ENCODE measurements around the gene SLC35B4. TPM values are rescaled to one million over a fixed set of nuclear protein-coding genes. Genes with fewer than 3 reads are reported as not detected.

The SLC35B4 gene
- total RNA-seq, 1 donor from 2014 or later = 25.4 TPM

DNA sequence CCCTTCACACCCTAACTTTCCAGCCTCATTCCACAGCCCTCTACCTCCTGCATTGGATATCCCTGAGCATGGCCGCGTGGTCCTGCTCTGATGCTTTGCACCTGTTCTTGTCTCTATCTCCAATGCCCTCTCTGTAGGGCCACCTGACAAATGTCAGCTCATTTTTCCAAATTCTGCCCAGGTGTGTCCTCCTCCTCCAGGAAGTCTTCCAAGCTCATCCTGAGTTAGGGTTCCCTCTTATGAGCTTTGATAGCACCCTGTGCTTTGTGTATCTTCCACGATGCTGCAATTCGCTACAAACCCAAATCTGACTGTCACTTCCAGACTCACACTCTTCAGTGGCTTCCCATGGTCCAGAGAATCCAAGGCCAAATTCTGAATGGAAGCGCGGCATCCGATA is 14.7 kb upstream of the SLC35B4 start:
- DNase-seq (ENCODE audit: low spot score in 2 of 2, unreplicated experiment in 2 of 2) = no peak
- TF ChIP-seq, protein P1, sequence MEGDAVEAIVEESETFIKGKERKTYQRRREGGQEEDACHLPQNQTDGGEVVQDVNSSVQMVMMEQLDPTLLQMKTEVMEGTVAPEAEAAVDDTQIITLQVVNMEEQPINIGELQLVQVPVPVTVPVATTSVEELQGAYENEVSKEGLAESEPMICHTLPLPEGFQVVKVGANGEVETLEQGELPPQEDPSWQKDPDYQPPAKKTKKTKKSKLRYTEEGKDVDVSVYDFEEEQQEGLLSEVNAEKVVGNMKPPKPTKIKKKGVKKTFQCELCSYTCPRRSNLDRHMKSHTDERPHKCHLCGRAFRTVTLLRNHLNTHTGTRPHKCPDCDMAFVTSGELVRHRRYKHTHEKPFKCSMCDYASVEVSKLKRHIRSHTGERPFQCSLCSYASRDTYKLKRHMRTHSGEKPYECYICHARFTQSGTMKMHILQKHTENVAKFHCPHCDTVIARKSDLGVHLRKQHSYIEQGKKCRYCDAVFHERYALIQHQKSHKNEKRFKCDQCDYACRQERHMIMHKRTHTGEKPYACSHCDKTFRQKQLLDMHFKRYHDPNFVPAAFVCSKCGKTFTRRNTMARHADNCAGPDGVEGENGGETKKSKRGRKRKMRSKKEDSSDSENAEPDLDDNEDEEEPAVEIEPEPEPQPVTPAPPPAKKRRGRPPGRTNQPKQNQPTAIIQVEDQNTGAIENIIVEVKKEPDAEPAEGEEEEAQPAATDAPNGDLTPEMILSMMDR (IDR thresholded peaks at IDR 0.05; ENCODE audit: unreplicated experiment) = no peak
- Mint-ChIP-seq H3K27ac (no peak overlapping the region), H3K27me3 (ENCODE audit: low read depth) (no peaks in the 10 kb centered on the region), H3K4me3 (no peak overlapping the region), H3K4me1 (peaks cover 5% of the 10 kb centered on the region), H3K9me3 (peaks cover 5% of the 10 kb centered on the region), H3K36me3 (no peaks in the 10 kb centered on the region)

DNA sequence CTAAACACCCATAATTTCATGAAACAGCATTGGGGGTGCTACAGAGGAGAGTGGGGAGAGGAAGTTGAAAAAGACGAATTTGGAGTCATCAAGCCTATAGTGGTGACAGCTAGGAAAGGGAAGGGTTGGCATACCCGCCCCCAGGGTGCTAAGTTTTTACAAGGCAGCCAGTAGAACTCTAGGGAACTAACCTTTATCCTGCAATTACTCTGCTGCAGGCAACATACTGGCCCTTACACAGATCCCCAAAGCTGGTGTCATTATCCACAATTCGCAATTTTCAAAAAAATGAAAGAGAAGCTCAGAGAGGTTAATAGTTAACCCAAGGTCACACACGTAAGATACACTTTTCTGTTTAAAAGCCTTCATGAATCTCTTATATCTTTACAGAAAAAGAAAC is 14.2 kb upstream of the SLC35B4 start:
- Mint-ChIP-seq H3K27me3 (ENCODE audit: low read depth) (no peaks in the 10 kb centered on the region), H3K36me3 (no peaks in the 10 kb centered on the region), H3K9me3 (peaks cover 5% of the 10 kb centered on the region)

DNA sequence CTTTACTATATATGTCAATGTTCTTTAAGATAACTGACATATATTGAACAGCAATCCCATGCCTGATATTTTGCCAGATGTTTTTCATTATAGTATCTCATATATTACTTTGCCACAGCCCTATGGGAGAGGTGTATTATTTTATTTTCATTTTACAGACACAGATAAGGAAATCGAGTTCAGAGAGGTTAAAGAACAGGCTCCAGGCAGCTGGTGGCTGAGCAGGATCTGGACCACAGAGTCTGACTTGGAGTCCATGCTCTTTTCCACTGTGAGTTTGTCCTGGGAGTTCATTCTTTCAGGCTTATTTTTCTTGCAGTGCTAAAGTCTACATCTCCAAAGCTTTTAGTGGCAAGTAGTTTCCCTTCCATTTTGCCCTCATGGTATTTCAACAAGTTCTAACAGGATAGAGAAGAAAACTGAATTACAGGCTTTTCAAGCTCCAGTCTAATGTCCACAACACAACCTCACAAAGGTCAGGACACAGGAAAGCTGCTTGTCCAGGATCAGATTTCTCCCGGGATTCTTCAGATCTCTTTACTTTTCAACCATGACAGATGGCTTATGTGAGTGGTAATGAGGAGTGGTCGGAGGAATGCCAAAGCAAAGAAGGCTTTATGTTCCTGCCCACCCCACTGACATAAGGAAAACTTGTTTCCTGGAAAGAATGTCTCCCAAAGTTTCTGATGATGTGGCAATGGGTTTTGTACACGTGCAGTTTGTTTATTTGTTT is 13.1 kb upstream of the SLC35B4 start:
- peaks cover 5% of the 10 kb centered on the region for H3K4me1 Mint-ChIP-seq
- H3K4me3 Mint-ChIP-seq = no peak overlapping the region
- H3K36me3 Mint-ChIP-seq = no peaks in the 10 kb centered on the region
- H3K27me3 Mint-ChIP-seq (ENCODE audit: low read depth) = no peaks in the 10 kb centered on the region
- peaks cover under 1% of the 10 kb centered on the region for H3K9me3 Mint-ChIP-seq
- TF ChIP-seq, protein P1 (IDR thresholded peaks at IDR 0.05; ENCODE audit: unreplicated experiment) = no peak
- DNase-seq (ENCODE audit: low spot score in 2 of 2, unreplicated experiment in 2 of 2) = no peak
- H3K27ac Mint-ChIP-seq = no peak overlapping the region

More for the DNA sequence above, 14.2 kb upstream of the SLC35B4 start:
- no peak overlapping the region for H3K27ac Mint-ChIP-seq
- TF ChIP-seq, protein P1 (IDR thresholded peaks at IDR 0.05; ENCODE audit: unreplicated experiment) = no peak
- H3K4me3 Mint-ChIP-seq = no peak overlapping the region
- no peak for DNase-seq (ENCODE audit: low spot score in 2 of 2, unreplicated experiment in 2 of 2)
- H3K4me1 Mint-ChIP-seq = peaks cover 5% of the 10 kb centered on the region

DNA sequence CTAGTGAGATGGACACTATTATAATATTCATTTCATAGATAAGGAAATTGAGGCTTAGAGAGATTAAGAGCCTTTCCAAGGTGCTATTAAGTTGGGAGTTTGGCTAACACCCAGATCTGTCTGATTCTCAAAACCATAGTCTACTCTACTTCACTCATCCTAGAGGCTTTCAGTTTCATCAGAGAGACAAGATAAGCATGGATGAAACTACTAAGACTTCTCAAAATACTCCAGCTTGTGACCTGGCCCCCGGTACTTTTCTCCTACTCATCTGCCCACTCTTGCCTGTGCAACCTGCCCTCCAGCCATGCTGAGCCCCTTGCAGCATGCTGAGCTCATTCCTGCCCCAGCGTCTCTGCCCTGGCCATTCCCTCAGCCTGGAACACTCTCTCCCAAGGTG is 12.2 kb upstream of the SLC35B4 start:
- no peaks in the 10 kb centered on the region for H3K27me3 Mint-ChIP-seq (ENCODE audit: low read depth)
- TF ChIP-seq, protein P1 (IDR thresholded peaks at IDR 0.05; ENCODE audit: unreplicated experiment) = no peak
- DNase-seq (ENCODE audit: low spot score in 2 of 2, unreplicated experiment in 2 of 2) = no peak
- H3K4me3 Mint-ChIP-seq = no peak overlapping the region
- H3K36me3 Mint-ChIP-seq = no peaks in the 10 kb centered on the region
- H3K4me1 Mint-ChIP-seq = peaks cover 5% of the 10 kb centered on the region
- H3K27ac Mint-ChIP-seq = no peak overlapping the region
- peaks cover 5% of the 10 kb centered on the region for H3K9me3 Mint-ChIP-seq

DNA sequence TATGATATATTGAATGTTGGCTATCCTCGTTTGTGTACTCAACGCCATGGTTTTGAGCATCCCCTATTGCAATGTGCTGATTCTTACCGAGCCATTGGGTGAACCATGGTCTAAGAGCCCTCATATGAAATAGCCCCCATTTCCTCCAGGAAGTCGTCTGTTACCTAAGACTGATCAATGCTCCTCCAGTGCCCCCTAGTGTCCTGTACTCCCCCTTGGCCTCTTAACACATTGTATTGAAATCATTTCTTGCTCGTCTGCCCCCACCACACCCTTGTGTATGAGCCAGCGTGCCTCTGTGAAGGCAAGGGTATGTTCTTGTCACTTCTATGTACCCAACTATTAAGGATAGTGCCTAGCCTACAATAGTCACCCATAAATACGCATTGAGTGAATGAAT is 11.2 kb upstream of the SLC35B4 start:
- peaks cover 2% of the 10 kb centered on the region for H3K27me3 Mint-ChIP-seq (ENCODE audit: low read depth)
- H3K36me3 Mint-ChIP-seq = no peaks in the 10 kb centered on the region
- H3K9me3 Mint-ChIP-seq = peaks cover 10% of the 10 kb centered on the region
- H3K4me3 Mint-ChIP-seq = no peak overlapping the region
- no peak overlapping the region for H3K27ac Mint-ChIP-seq
- peaks cover 5% of the 10 kb centered on the region for H3K4me1 Mint-ChIP-seq
- no peak for DNase-seq (ENCODE audit: low spot score in 2 of 2, unreplicated experiment in 2 of 2)
- TF ChIP-seq, protein P1 (IDR thresholded peaks at IDR 0.05; ENCODE audit: unreplicated experiment) = no peak

Data from mesothelial cell of epicardium (in vitro differentiated cells).